Activated CD8-positive, alpha-beta T cell treated with anti-CD3 and anti-CD28 coated beads for 36 hours (primary cell): Measurements from ENCODE around the gene PAX4. TPM values are rescaled to one million over a fixed set of nuclear protein-coding genes. Genes with fewer than 3 reads are reported as not detected.

Experiments used
- ATAC-seq: fragments of 200-7000 bp; cut with Tn5 transposase; one replicate; pipeline ENCODE4 v1.10.0; 2021; ENCODE audit warnings: mild to moderate bottlenecking, moderate library complexity
- CTCF ChIA-PET: fragments of 350-600 bp; sonication (Branson Sonifier 250); formaldehyde crosslinking; loops from one replicate; lab custom pipeline; 2021; ENCODE audit warnings: antibody characterized with exemption; lab: Charles Lee
- POLR2A ChIA-PET: fragments of 350-600 bp; sonication (Branson Sonifier 250); formaldehyde crosslinking; loops from one replicate; lab custom pipeline; 2021; ENCODE audit warnings: antibody characterized with exemption; lab: Charles Lee
- DNase-seq: peaks from one replicate; pipeline ENCODE4 v3.0.0-alpha.2; 2020
- H3K27ac Mint-ChIP-seq: one replicate; pipeline ENCODE4 v1.8.0; 2021; ENCODE audit warnings: mild to moderate bottlenecking, mixed read lengths
- H3K27me3 Mint-ChIP-seq: one replicate; pipeline ENCODE4 v1.8.0; 2021; ENCODE audit warnings: mixed read lengths
- H3K36me3 Mint-ChIP-seq: one replicate; pipeline ENCODE4 v1.8.0; 2021; ENCODE audit warnings: low read depth, mixed read lengths
- H3K4me1 Mint-ChIP-seq: one replicate; pipeline ENCODE4 v1.8.0; 2021; ENCODE audit warnings: low read depth, mixed read lengths
- H3K4me3 Mint-ChIP-seq: one replicate; pipeline ENCODE4 v1.8.0; 2021; ENCODE audit warnings: mild to moderate bottlenecking, moderate library complexity, mixed read lengths
- H3K9me3 Mint-ChIP-seq: one replicate; pipeline ENCODE4 v1.8.0; 2021; ENCODE audit warnings: mixed read lengths
- intact Hi-C: fragments of 100-400 bp; cut with micrococcal nuclease; formaldehyde crosslinking; loops from one replicate; pipeline ENCODE4 v1.10.0; 2022
- total RNA-seq, 2 experiments: library from RNA; stranded (reverse); gene quantifications; one replicate each; pipeline ENCODE4 v1.2.3, GENCODE V29; 2021
- TF ChIP-seq, protein P1 (sequence below): fragments of 200-600 bp; IDR thresholded peaks from one replicate; pipeline ENCODE4 v1.8.0; 2022; ENCODE audit warnings: antibody characterized with exemption, mild to moderate bottlenecking

PAX4 gene
- total RNA-seq, 2 experiments from 2014 or later = not detected

GRCh38 chr7:127658970-127659630 lies 41.2 kb upstream of the PAX4 start:
- no peak overlapping the region for H3K27ac Mint-ChIP-seq
- no peak for ATAC-seq
- no peak overlapping the region for H3K4me3 Mint-ChIP-seq
- peaks cover 63% of the 10 kb centered on the region for H3K36me3 Mint-ChIP-seq
- peaks cover 54% of the 10 kb centered on the region for H3K4me1 Mint-ChIP-seq
- intact Hi-C loops = no loop called here
- H3K9me3 Mint-ChIP-seq = no peaks in the 10 kb centered on the region
- POLR2A ChIA-PET = no interaction called here
- TF ChIP-seq, protein P1, sequence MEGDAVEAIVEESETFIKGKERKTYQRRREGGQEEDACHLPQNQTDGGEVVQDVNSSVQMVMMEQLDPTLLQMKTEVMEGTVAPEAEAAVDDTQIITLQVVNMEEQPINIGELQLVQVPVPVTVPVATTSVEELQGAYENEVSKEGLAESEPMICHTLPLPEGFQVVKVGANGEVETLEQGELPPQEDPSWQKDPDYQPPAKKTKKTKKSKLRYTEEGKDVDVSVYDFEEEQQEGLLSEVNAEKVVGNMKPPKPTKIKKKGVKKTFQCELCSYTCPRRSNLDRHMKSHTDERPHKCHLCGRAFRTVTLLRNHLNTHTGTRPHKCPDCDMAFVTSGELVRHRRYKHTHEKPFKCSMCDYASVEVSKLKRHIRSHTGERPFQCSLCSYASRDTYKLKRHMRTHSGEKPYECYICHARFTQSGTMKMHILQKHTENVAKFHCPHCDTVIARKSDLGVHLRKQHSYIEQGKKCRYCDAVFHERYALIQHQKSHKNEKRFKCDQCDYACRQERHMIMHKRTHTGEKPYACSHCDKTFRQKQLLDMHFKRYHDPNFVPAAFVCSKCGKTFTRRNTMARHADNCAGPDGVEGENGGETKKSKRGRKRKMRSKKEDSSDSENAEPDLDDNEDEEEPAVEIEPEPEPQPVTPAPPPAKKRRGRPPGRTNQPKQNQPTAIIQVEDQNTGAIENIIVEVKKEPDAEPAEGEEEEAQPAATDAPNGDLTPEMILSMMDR = no peak
- CTCF ChIA-PET = no interaction called here
- DNase-seq = no peak
- no peaks in the 10 kb centered on the region for H3K27me3 Mint-ChIP-seq

DNA sequence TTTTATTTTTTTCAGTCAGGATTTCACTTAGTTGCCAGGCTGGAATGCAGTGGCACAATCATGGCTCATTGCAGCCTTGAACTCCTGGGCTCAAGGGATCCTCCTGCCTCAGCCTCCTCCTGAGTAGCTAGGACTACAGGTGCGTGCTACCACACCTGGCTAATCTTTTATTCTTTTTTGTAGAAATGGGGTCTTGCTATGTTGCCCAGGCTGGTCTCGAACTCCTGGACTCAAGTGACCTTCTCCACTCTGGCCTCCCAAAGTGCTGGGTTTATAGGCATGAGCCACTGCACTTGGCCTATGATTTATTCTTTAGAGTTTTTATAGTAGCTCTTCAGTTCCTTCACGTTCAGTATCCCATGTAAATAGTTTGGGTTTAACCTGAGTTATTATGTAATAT lies 39.6 kb upstream of the PAX4 start:
- TF ChIP-seq, protein P1 = no peak
- no peaks in the 10 kb centered on the region for H3K27me3 Mint-ChIP-seq
- H3K36me3 Mint-ChIP-seq = peaks cover 67% of the 10 kb centered on the region
- intact Hi-C loops = no loop called here
- H3K9me3 Mint-ChIP-seq = no peaks in the 10 kb centered on the region
- no peak for DNase-seq
- no peak for ATAC-seq
- H3K27ac Mint-ChIP-seq = no peak overlapping the region
- peaks cover 56% of the 10 kb centered on the region for H3K4me1 Mint-ChIP-seq
- ChIA-PET CTCF (interaction anchor here (1.4 kb wide), 1 partner anchor 49 kb away, joined by 5 read pairs; no protein-coding TSS in a partner anchor), POLR2A (no interaction called here)
- H3K4me3 Mint-ChIP-seq = no peak overlapping the region

GRCh38 chr7:127655720-127656119 lies 37.8 kb upstream of the PAX4 start:
- TF ChIP-seq, protein P1 = no peak
- no peak overlapping the region for H3K27ac Mint-ChIP-seq
- no peaks in the 10 kb centered on the region for H3K27me3 Mint-ChIP-seq
- intact Hi-C loops = no loop called here
- ChIA-PET CTCF (no interaction called here), POLR2A (interaction anchor here (0.5 to 1.0 kb wide), 2 partner anchors 11 to 608 kb away, joined by 3 to 6 read pairs; no protein-coding TSS in a partner anchor)
- peaks cover 45% of the 10 kb centered on the region for H3K4me1 Mint-ChIP-seq
- peaks cover 58% of the 10 kb centered on the region for H3K36me3 Mint-ChIP-seq
- H3K4me3 Mint-ChIP-seq = no peak overlapping the region
- DNase-seq (no peak), ATAC-seq (no peak)
- no peaks in the 10 kb centered on the region for H3K9me3 Mint-ChIP-seq

DNA sequence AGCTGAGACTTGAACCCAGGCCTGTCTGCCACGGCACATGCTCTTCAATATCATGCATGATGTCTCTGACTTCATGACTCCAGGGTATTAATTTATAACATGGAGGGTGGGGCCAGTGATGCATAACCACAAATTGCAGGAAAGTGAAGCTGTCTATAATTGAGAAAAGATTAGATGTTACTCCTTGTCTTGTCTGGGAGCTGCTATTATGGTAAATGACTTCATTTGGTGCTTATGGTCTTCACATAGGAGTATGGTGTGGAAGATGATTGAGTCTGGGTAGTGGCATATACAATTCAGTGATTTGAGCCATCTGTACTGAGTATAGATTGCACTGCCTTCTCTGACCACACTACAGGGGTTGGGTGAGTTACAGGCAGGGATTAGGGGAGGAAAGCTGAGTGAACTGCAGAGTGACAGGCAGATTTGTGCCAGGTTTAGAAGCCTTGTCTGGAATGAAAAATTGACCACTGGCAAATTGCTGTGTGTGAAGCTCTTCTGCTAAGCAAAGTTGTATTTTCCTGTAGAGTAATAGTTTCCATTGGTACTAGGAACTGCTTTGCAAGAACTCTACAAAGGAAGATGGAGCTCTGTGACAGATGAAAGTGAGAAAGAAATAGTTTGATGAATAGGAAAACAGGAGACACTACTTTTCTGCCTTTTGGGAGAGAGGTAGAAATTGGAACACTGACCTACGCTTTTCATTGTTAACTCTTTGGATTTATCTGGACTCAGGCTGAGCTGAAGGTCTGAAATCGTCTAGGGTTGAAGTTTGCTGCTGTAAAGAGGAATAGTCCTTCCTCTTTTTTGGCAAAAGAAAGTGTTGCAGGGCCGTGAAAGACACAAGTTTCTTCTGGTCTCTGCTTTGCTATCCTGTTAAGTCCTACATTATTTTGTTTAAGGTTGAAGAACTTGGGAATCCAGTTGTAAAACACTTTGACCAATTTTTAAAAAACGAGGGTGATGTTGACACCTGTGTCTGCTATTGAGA lies 36.8 kb upstream of the PAX4 start:
- POLR2A ChIA-PET = interaction anchor here (0.5 to 1.4 kb wide), 2 partner anchors 12 to 609 kb away, joined by 3 to 4 read pairs; no protein-coding TSS in a partner anchor
- ATAC-seq = no peak
- intact Hi-C loops = no loop called here

More for the DNA sequence above, 36.8 kb upstream of the PAX4 start:
- TF ChIP-seq, protein P1 = no peak
- Mint-ChIP-seq H3K36me3 (peaks cover 51% of the 10 kb centered on the region), H3K27me3 (no peaks in the 10 kb centered on the region), H3K27ac (peak overlapping the region; percentile 84), H3K4me1 (peaks cover 41% of the 10 kb centered on the region), H3K4me3 (no peak overlapping the region), H3K9me3 (no peaks in the 10 kb centered on the region)
- CTCF ChIA-PET = interaction anchor here (1.2 kb wide), 1 partner anchor 66 kb away, joined by 3 read pairs; the partner anchor contains the start of gene ARF5
- DNase-seq = peak; percentile 7
